Measurements from ENCODE around the gene TAS2R41.

TAS2R41 gene

GRCh38 chr7:143477501-143478150 is at the start of gene TAS2R41:
TSS of gene TAS2R41 (plus strand) at chr7:143477873. CDS start at chr7:143477873, 0 bp downstream.
- no peak for DNase-seq

- no peak for DNase-seq
Measured at GRCh38 chr7:143429770-143430698, 47.6 kb upstream of the TAS2R41 start.

GRCh38 chr7:143431109-143431508 is 46.6 kb upstream of the TAS2R41 start:
- no peak for DNase-seq

GRCh38 chr7:143433759-143434158 is 43.9 kb upstream of the TAS2R41 start:
- DNase-seq = no peak

GRCh38 chr7:143434660-143435059 is 43.0 kb upstream of the TAS2R41 start:
- DNase-seq = no peak

- DNase-seq = no peak
Measured at GRCh38 chr7:143435266-143435665, 42.4 kb upstream of the TAS2R41 start.

- no peak for DNase-seq
Measured at GRCh38 chr7:143436325-143436946, 41.2 kb upstream of the TAS2R41 start.

GRCh38 chr7:143437578-143437977 is 40.1 kb upstream of the TAS2R41 start:
- DNase-seq = no peak

GRCh38 chr7:143439866-143440265 is 37.8 kb upstream of the TAS2R41 start:
- no peak for DNase-seq

GRCh38 chr7:143443153-143443552 is 34.5 kb upstream of the TAS2R41 start, which contains the start of gene TAS2R60:
TSS of gene TAS2R60 (plus strand) at chr7:143443453. CDS start at chr7:143443453, 0 bp downstream.
- DNase-seq = no peak

GRCh38 chr7:143444063-143444782 is 33.5 kb upstream of the TAS2R41 start:
- no peak for DNase-seq

GRCh38 chr7:143444785-143445184 is 32.9 kb upstream of the TAS2R41 start:
- DNase-seq = no peak

- DNase-seq = no peak
Measured at GRCh38 chr7:143447466-143447865, 30.2 kb upstream of the TAS2R41 start.

- no peak for DNase-seq
Measured at GRCh38 chr7:143448429-143448828, 29.2 kb upstream of the TAS2R41 start.

GRCh38 chr7:143449793-143450192 is 27.9 kb upstream of the TAS2R41 start:
- no peak for DNase-seq

GRCh38 chr7:143451122-143451521 is 26.6 kb upstream of the TAS2R41 start:
- DNase-seq = no peak

GRCh38 chr7:143451746-143452145 is 25.9 kb upstream of the TAS2R41 start:
- no peak for DNase-seq

- no peak for DNase-seq
Measured at GRCh38 chr7:143452495-143452894, 25.2 kb upstream of the TAS2R41 start.

GRCh38 chr7:143454091-143454680 is 23.5 kb upstream of the TAS2R41 start:
- DNase-seq = no peak

- no peak for DNase-seq
Measured at GRCh38 chr7:143455491-143455890, 22.2 kb upstream of the TAS2R41 start.

GRCh38 chr7:143455942-143456341 is 21.7 kb upstream of the TAS2R41 start:
- DNase-seq = no peak

- no peak for DNase-seq
Measured at GRCh38 chr7:143456992-143457793, 20.5 kb upstream of the TAS2R41 start.
